HepG2 (cell line): ENCODE measurements around the gene DTX2.
"Not testable (repeated sequence)": the region's sequence is repeated elsewhere in the genome, so short reads cannot be mapped to it uniquely, and the experiment has no call there.

ENCODE experiments used
- ARHGAP35 ChIP-seq: sonication (generic); formaldehyde crosslinking; IDR thresholded peaks from 2 replicates; pipeline ENCODE4 v1.9.0; 2022; ENCODE audit warnings: mild to moderate bottlenecking, inconsistent platforms, moderate library complexity, missing genetic modification reagents, borderline replicate concordance
- CTCF ChIP-seq: sonication (generic); formaldehyde crosslinking; IDR thresholded peaks from 2 replicates; pipeline ENCODE4 v1.5.0; 2020; ENCODE audit warnings: mild to moderate bottlenecking, missing genetic modification reagents, moderate library complexity
- E2F5 ChIP-seq: sonication (generic); formaldehyde crosslinking; conservative IDR thresholded peaks from 2 replicates; pipeline ENCODE4 v1.4.0; 2020; ENCODE audit warnings: missing genetic modification reagents
- GATAD1 ChIP-seq: IDR thresholded peaks from 2 replicates; pipeline ENCODE4 v1.6.1; 2016; ENCODE audit warnings: missing genetic modification reagents, missing compliant biosample characterization
- HDAC1 ChIP-seq: sonication (generic); formaldehyde crosslinking; IDR thresholded peaks from 2 replicates; pipeline ENCODE4 v1.5.1; 2020; ENCODE audit warnings: mild to moderate bottlenecking, missing genetic modification reagents
- HMGXB4 ChIP-seq, 2 experiments: sonication (generic) in 1 of 2; formaldehyde crosslinking in 1 of 2; IDR thresholded peaks; 2 replicates each; pipeline versions ENCODE4 v1.4.0 to v1.6.1; 2018 to 2020; ENCODE audit warnings: missing genetic modification reagents in 2 of 2, borderline replicate concordance in 1 of 2, low read depth in 1 of 2, mild to moderate bottlenecking in 1 of 2, missing biosample characterization in 1 of 2
- KIAA2018 ChIP-seq: sonication (generic); formaldehyde crosslinking; IDR thresholded peaks from 2 replicates; pipeline ENCODE4 v1.5.0; 2020; ENCODE audit warnings: mild to moderate bottlenecking, missing genetic modification reagents, borderline replicate concordance
- XBP1 ChIP-seq: sonication (generic); formaldehyde crosslinking; IDR thresholded peaks from 2 replicates; pipeline ENCODE4 v1.5.0; 2020; ENCODE audit warnings: missing genetic modification reagents
- ZKSCAN1 ChIP-seq: fragments of 150-350 bp; IDR thresholded peaks from 2 replicates; pipeline ENCODE4 v1.6.1; 2014; ENCODE audit warnings: low read length
- ZNF512B ChIP-seq: sonication (generic); formaldehyde crosslinking; IDR thresholded peaks from 2 replicates; pipeline ENCODE4 v1.5.1; 2020; ENCODE audit warnings: missing genetic modification reagents, mild to moderate bottlenecking, borderline replicate concordance
- ZNF547 ChIP-seq: sonication (generic); formaldehyde crosslinking; IDR thresholded peaks from 2 replicates; pipeline ENCODE4 v1.5.1; 2020; ENCODE audit warnings: mild to moderate bottlenecking, missing genetic modification reagents

- not testable (repeated sequence) for TF ChIP-seq XBP1 (CRISPR knock-in tag); E2F5; ARHGAP35 (CRISPR knock-in tag); ZKSCAN1; ZNF512B (CRISPR knock-in tag); CTCF (CRISPR knock-in tag); GATAD1 (CRISPR knock-in tag); KIAA2018 (CRISPR knock-in tag); ZNF547; HMGXB4 (CRISPR knock-in tag; IDR thresholded peaks at IDR 0.05; ENCODE audit: borderline replicate concordance in 1 of 2, low read depth in 1 of 2); HDAC1 (CRISPR knock-in tag)
Measured at GRCh38 chr7:76425558-76425957, 36.0 kb upstream of the DTX2 start.
